Limb (tissue), 2 donors: ENCODE data around the gene ZNF576.
"Not testable (repeated sequence)": the region's sequence is repeated elsewhere in the genome, so short reads cannot be mapped to it uniquely, and the experiment has no call there.

Experiments used
- DNase-seq, 2 donors: peaks; one replicate each; pipeline ENCODE4 v3.0.0-alpha.2; 2016; ENCODE audit errors: extremely low spot score in 2 of 2

Gene ZNF576

GRCh38 chr19:43595999-43596841, at the start of gene ZNF576, which contains the start of gene IRGQ:
TSS of gene ZNF576 (plus strand) at chr19:43596595. CDS start at chr19:43597109, 514 bp downstream.
TSS of gene IRGQ (minus strand) at chr19:43596134. CDS start at chr19:43595338, 796 bp downstream.
- peak; percentile 100 for DNase-seq

GRCh38 chr19:43547926-43548325, 48.5 kb upstream of the ZNF576 start:
- not testable (repeated sequence) for DNase-seq

GRCh38 chr19:43548706-43549105, 47.7 kb upstream of the ZNF576 start:
- no peak for DNase-seq

- DNase-seq: no peak
These were observed 44.8 kb upstream of the ZNF576 start for GRCh38 chr19:43551399-43552197.

- DNase-seq: no peak
These were observed 44.3 kb upstream of the ZNF576 start for GRCh38 chr19:43552198-43552450.

GRCh38 chr19:43552616-43553015, 43.8 kb upstream of the ZNF576 start:
- DNase-seq: no peak

GRCh38 chr19:43553656-43554055, 42.7 kb upstream of the ZNF576 start:
- DNase-seq: no peak

- DNase-seq: no peak
These were observed 42.0 kb upstream of the ZNF576 start for GRCh38 chr19:43554317-43554895.

GRCh38 chr19:43555185-43555770, 41.1 kb upstream of the ZNF576 start:
- DNase-seq: peak in 1 of 2 donors; percentile 83

GRCh38 chr19:43560687-43561086, 35.7 kb upstream of the ZNF576 start:
- no peak for DNase-seq

GRCh38 chr19:43561139-43561970, 35.0 kb upstream of the ZNF576 start:
- DNase-seq: no peak

GRCh38 chr19:43562226-43562697, 34.1 kb upstream of the ZNF576 start:
- no peak for DNase-seq

GRCh38 chr19:43562698-43563241, 33.6 kb upstream of the ZNF576 start:
- DNase-seq: no peak

GRCh38 chr19:43563816-43564457, 32.5 kb upstream of the ZNF576 start:
- DNase-seq: no peak

- DNase-seq: no peak
These were observed 31.6 kb upstream of the ZNF576 start for GRCh38 chr19:43564800-43565199.

- no peak for DNase-seq
These were observed 26.7 kb upstream of the ZNF576 start for GRCh38 chr19:43569657-43570056.

- no peak for DNase-seq
These were observed 26.1 kb upstream of the ZNF576 start for GRCh38 chr19:43570174-43570791.

GRCh38 chr19:43572171-43572588, 24.2 kb upstream of the ZNF576 start:
- no peak for DNase-seq

GRCh38 chr19:43574424-43575155, 21.8 kb upstream of the ZNF576 start:
- no peak for DNase-seq
